Measurements from ENCODE around the gene RPS19BP1.

DNA sequence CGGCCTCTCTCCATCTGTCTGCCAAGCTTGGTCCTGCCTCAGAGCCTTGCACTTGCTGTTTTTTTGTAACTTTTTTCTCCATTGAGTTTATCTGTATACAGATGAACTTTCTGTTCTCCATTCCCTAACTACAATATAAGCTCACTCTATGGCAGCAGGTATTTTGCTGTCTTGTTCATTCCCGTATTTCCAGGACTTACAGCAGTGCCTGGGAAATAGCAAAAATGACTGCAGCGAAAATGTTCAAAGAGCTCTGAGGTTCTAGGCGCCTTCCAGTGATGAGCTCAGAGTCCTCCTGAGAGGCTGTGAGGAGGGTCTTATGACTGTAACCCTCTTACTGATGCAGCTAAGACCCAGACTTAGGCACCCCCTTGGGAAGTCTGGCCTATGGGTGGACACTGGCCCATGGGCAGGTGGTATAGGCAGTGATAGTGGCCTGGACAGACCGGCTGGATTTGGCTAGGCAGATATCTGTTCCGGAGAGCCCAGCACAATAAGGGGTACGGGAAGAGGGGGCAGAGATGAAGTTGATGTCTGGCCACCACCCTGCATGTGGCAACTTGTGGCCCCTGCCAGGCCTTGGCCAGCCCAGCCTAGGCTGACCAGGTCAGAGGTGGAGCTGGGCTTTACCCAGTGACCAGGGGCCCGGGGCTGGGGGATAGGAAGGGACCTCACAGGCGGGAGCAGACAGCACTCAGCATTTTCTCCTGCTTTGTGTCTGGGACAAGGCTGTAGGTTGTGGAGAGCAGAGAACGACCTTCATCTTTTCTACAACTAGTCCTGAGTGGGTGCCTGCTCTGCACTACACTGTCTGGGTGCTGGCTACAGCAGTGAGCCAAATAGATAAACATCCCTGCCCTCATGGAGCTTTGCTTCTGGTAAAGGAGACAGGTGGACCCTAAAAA lies 7.5 kb downstream of the RPS19BP1 start:
- TF ChIP-seq EZH2 (IDR thresholded peaks at IDR 0.05; ENCODE audit: borderline replicate concordance, low read depth, low read length, severe bottlenecking) = no peak
- TF ChIP-seq, protein P1, sequence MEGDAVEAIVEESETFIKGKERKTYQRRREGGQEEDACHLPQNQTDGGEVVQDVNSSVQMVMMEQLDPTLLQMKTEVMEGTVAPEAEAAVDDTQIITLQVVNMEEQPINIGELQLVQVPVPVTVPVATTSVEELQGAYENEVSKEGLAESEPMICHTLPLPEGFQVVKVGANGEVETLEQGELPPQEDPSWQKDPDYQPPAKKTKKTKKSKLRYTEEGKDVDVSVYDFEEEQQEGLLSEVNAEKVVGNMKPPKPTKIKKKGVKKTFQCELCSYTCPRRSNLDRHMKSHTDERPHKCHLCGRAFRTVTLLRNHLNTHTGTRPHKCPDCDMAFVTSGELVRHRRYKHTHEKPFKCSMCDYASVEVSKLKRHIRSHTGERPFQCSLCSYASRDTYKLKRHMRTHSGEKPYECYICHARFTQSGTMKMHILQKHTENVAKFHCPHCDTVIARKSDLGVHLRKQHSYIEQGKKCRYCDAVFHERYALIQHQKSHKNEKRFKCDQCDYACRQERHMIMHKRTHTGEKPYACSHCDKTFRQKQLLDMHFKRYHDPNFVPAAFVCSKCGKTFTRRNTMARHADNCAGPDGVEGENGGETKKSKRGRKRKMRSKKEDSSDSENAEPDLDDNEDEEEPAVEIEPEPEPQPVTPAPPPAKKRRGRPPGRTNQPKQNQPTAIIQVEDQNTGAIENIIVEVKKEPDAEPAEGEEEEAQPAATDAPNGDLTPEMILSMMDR (IDR thresholded peaks at IDR 0.05; ENCODE audit: borderline replicate concordance, extremely low read depth, low read length, poor library complexity, severe bottlenecking) = no peak

Measured in DND-41 (cell line).